GM12878 (cell line): Measurements from ENCODE around the gene CYP4A22. TPM values are rescaled to one million over a fixed set of nuclear protein-coding genes. Genes with fewer than 3 reads are reported as not detected.

Experiments used
- ATAC-seq: fragments of 200-7000 bp; cut with Tn5 transposase; 3 replicates; pipeline ENCODE4 v1.9.1; 2020; ENCODE audit warnings: mild to moderate bottlenecking, moderate library complexity
- BruUV-seq: library from RNA; stranded (reverse); fragments of 400-500 nt; replicated peaks from 2 replicates; lab custom pipeline; 2021; lab: Mats Ljungman, UMichigan
- CTCF ChIA-PET: fragments of 300-600 bp; sonication (Branson Sonifier 250); formaldehyde crosslinking; extraction: SDS; loops from one replicate; lab custom pipeline; 2021; ENCODE audit warnings: inconsistent platforms; lab: Yijun Ruan, JAX
- POLR2A ChIA-PET: fragments of 350-600 bp; formaldehyde crosslinking; extraction: SDS; loops from one replicate; lab custom pipeline; 2021; ENCODE audit warnings: inconsistent platforms; lab: Charles Lee
- RAD21 ChIA-PET: fragments of 300-600 bp; sonication (Branson Sonifier 250); formaldehyde crosslinking; loops from one replicate; lab custom pipeline; 2023; ENCODE audit warnings: antibody characterized with exemption; ENCODE audit not compliant: unreplicated experiment; lab: Charles Lee
- SMC1A ChIA-PET: fragments of 300-600 bp; sonication (Branson Sonifier 250); formaldehyde crosslinking; loops from one replicate; lab custom pipeline; 2023; ENCODE audit not compliant: unreplicated experiment, uncharacterized antibody; lab: Charles Lee
- DNase-seq: peaks from one replicate; pipeline ENCODE4 v3.0.0-alpha.2; 2011; ENCODE audit warnings: low read depth, low spot score
- FAIRE-seq: peaks from 3 replicates; lab custom pipeline; 2011; peaks lifted over from hg19 to GRCh38; lab: Jason Lieb, UNC
- H2AFZ ChIP-seq: 2 replicates; pipeline ENCODE4 v1.6.0; 2011; ENCODE audit warnings: low read depth, low read length, control low read depth; ENCODE audit not compliant: control insufficient read depth
- H3K27ac ChIP-seq: 2 replicates; pipeline ENCODE4 v1.5.1; 2011; ENCODE audit warnings: control low read depth; ENCODE audit not compliant: control insufficient read depth, insufficient read depth
- H3K27me3 ChIP-seq, 2 experiments: replicated peaks in 1 of 2; 2 replicates each; pipeline versions ENCODE4 v1.6.0 to v1.6.1; 2011; ENCODE audit warnings: low read length in 1 of 2; ENCODE audit not compliant: control insufficient read depth in 2 of 2, insufficient read depth in 2 of 2
- H3K36me3 ChIP-seq, 2 experiments: 2 replicates each; pipeline ENCODE4 v1.5.1; 2011; ENCODE audit warnings: low read length in 1 of 2; ENCODE audit not compliant: control insufficient read depth in 2 of 2, insufficient read depth in 2 of 2
- H3K4me1 ChIP-seq: 2 replicates; pipeline ENCODE4 v1.6.1; 2011; ENCODE audit warnings: mild to moderate bottlenecking, low read length, moderate library complexity, mixed read lengths; ENCODE audit not compliant: control insufficient read depth, insufficient read depth
- H3K4me2 ChIP-seq: 2 replicates; pipeline ENCODE4 v1.6.0; 2011; ENCODE audit warnings: control low read depth; ENCODE audit not compliant: control insufficient read depth, insufficient read depth
- H3K4me3 ChIP-seq: fragments of 200-600 bp; sonication (generic); 2 replicates; pipeline ENCODE4 v1.5.1; 2016
- H3K79me2 ChIP-seq: 2 replicates; pipeline ENCODE4 v1.6.0; 2011; ENCODE audit warnings: low read length; ENCODE audit not compliant: control insufficient read depth, insufficient read depth
- H3K9ac ChIP-seq: 2 replicates; pipeline ENCODE4 v1.8.0; 2011; ENCODE audit warnings: low read length, control low read depth, mixed read lengths; ENCODE audit not compliant: control insufficient read depth, insufficient read depth
- H3K9me3 ChIP-seq: replicated peaks from 3 replicates; pipeline ENCODE4 v1.5.1; 2011; ENCODE audit warnings: mild to moderate bottlenecking, low read length; ENCODE audit not compliant: control insufficient read depth, insufficient read depth
- H4K20me1 ChIP-seq: 2 replicates; pipeline ENCODE4 v1.6.0; 2011; ENCODE audit not compliant: control insufficient read depth, insufficient read depth
- CHD4 ChIP-seq: fragments of 200-600 bp; sonication (generic); IDR thresholded peaks from 2 replicates; pipeline ENCODE4 v1.6.1; 2016; ENCODE audit warnings: mild to moderate bottlenecking
- EGR1 ChIP-seq, 2 experiments: IDR thresholded peaks; 1 replicate in 1 of 2; 2 replicates in 1 of 2; pipeline ENCODE4 v1.6.1; 2011 to 2012; ENCODE audit warnings: low read depth in 2 of 2, low read length in 2 of 2, borderline replicate concordance in 1 of 2, mild to moderate bottlenecking in 1 of 2, moderate library complexity in 1 of 2
- ESRRA ChIP-seq: IDR thresholded peaks from 2 replicates; pipeline ENCODE4 v1.6.1; 2012; ENCODE audit warnings: mild to moderate bottlenecking, low read length, improper control_type of control experiment
- FOXM1 ChIP-seq: IDR thresholded peaks from 2 replicates; pipeline ENCODE4 v1.6.1; 2012; ENCODE audit warnings: low read depth, mild to moderate bottlenecking, inconsistent platforms, low read length, moderate library complexity
- HCFC1 ChIP-seq: fragments of 150-350 bp; IDR thresholded peaks from 2 replicates; pipeline ENCODE4 v1.6.1; 2014; ENCODE audit warnings: low read length
- HDGF ChIP-seq: fragments of 450-650 bp; IDR thresholded peaks from 2 replicates; pipeline ENCODE4 v1.6.1; 2016; ENCODE audit warnings: antibody characterized with exemption
- KLF5 ChIP-seq: fragments of 450-650 bp; IDR thresholded peaks from 2 replicates; pipeline ENCODE4 v1.6.1; 2014; ENCODE audit warnings: mild to moderate bottlenecking; ENCODE audit not compliant: partially characterized antibody
- REST ChIP-seq: IDR thresholded peaks from 2 replicates; pipeline ENCODE4 v1.6.1; 2012; ENCODE audit warnings: mild to moderate bottlenecking, low read depth, low read length
- SMAD1 ChIP-seq: fragments of 450-650 bp; IDR thresholded peaks from 2 replicates; pipeline ENCODE4 v1.6.1; 2018; ENCODE audit warnings: mild to moderate bottlenecking, low read depth; ENCODE audit not compliant: partially characterized antibody
- SMARCA5 ChIP-seq: fragments of 450-650 bp; IDR thresholded peaks from 2 replicates; pipeline ENCODE4 v1.6.1; 2017; ENCODE audit warnings: mild to moderate bottlenecking
- SPI1 ChIP-seq: IDR thresholded peaks from 2 replicates; pipeline ENCODE4 v1.6.1; 2011; ENCODE audit warnings: low read depth, mild to moderate bottlenecking, low read length, moderate library complexity, borderline replicate concordance; ENCODE audit not compliant: insufficient read depth
- SUZ12 ChIP-seq: fragments of 200-600 bp; sonication (generic); IDR thresholded peaks from one replicate; pipeline ENCODE4 v1.6.1; 2018; ENCODE audit warnings: antibody characterized with exemption, mild to moderate bottlenecking; ENCODE audit not compliant: unreplicated experiment
- ZNF207 ChIP-seq: fragments of 450-650 bp; IDR thresholded peaks from 2 replicates; pipeline ENCODE4 v1.6.1; 2014; ENCODE audit warnings: antibody characterized with exemption, mild to moderate bottlenecking, borderline replicate concordance
- in situ Hi-C: fragments of 300-500 bp; cut with MboI; formaldehyde crosslinking; loops from 9 replicates; pipeline ENCODE4 v1.14.3; 2018; ENCODE audit warnings: mixed read lengths
- intact Hi-C: fragments of 100-400 bp; cut with micrococcal nuclease; formaldehyde crosslinking; loops from one replicate; pipeline ENCODE4 v1.14.2; 2022; ENCODE audit not compliant: unreplicated experiment
- polyA plus RNA-seq, 11 experiments: library from polyadenylated mRNA; depleted of rRNA in 4 of 11; unstranded in 6 of 11; stranded (reverse) in 5 of 11; fragments of >200 nt; fragmentation: Nextera tagmentation in 4 of 11; fragmentation: Illumina TruSeq in 1 of 11; extraction: Ambion mirVana in 4 of 11; extraction: Trizol in 1 of 11; gene quantifications; 1 replicate in 1 of 11; 2 replicates in 10 of 11; pipeline versions ENCODE4 v1.2.1 to v1.2.3, GENCODE V29; 2011 to 2016; ENCODE audit warnings: inconsistent platforms in 2 of 11, missing spikeins in 2 of 11, low read depth in 1 of 11
- total RNA-seq, 4 experiments: library from RNA; depleted of rRNA in 3 of 4; stranded (reverse); fragments of >200 nt in 3 of 4; fragmentation: Illumina TruSeq in 1 of 4; extraction: Trizol in 1 of 4; gene quantifications; 2 replicates each; pipeline versions ENCODE4 v1.2.1 to v1.2.3, GENCODE V29; 2013 to 2021

CYP4A22 gene
- total and polyA plus RNA-seq, 10 of the 15 experiments (the other 5 are each of a cell fraction or from before 2014, with no cell fraction given), result not detected

GRCh38 chr1:47174656-47175020, 37.4 kb downstream of the CYP4A22 start:
- in situ Hi-C loops, result no loop called here
- no peak overlapping the region for H3K4me3 ChIP-seq
- H3K4me1 ChIP-seq, result peaks cover 3% of the 10 kb centered on the region; the same call in 1 of the 2 replicates
- SMC1A ChIA-PET, result interaction anchor here (1.1 kb wide), 1 partner anchor 88 kb away, joined by 4 read pairs; no protein-coding TSS in a partner anchor
- intact Hi-C loops, result loop anchor here (5.0 to 10.0 kb wide), 3 partner anchors 260 to 427 kb away; partner anchors contain the start of gene FOXD2
- FAIRE-seq (no peak), ATAC-seq (no peak), DNase-seq (no peak)
- no peak overlapping the region for H2AFZ ChIP-seq
- POLR2A ChIA-PET, result no interaction called here
- no peak overlapping the region for H3K4me2 ChIP-seq
- H3K79me2 ChIP-seq, result no peaks in the 10 kb centered on the region
- no peaks in the 10 kb centered on the region for H3K9me3 ChIP-seq
- RAD21 ChIA-PET, result no interaction called here
- no peaks in the 10 kb centered on the region for H4K20me1 ChIP-seq
- CTCF ChIA-PET, result interaction anchor here (0.6 to 2.7 kb wide), 7 partner anchors 18 to 728 kb away, joined by 3 to 11 read pairs (median 3); no protein-coding TSS in a partner anchor
- H3K36me3 ChIP-seq, result no peaks in the 10 kb centered on the region
- BruUV-seq, result no TSS peak
- TF ChIP-seq HCFC1 (no peak), SMAD1 (no peak), ESRRA (no peak), FOXM1 (no peak), KLF5 (no peak), ZNF207 (no peak), CHD4 (no peak), SUZ12 (no peak), EGR1 (IDR thresholded peaks at IDR 0.05; ENCODE audit: borderline replicate concordance in 1 of 2, low read depth in 2 of 2, low read length in 2 of 2) (no peak), SPI1 (no peak), SMARCA5 (no peak), REST (no peak), HDGF (no peak)
- H3K27ac ChIP-seq, result no peak overlapping the region
- no peak overlapping the region for H3K9ac ChIP-seq
- no peaks in the 10 kb centered on the region for H3K27me3 ChIP-seq
